SKM-1 treated with dmso at 0.1 percent for 144 hours (cell line): ENCODE results near the gene SLC41A2.
"Not testable (repeated sequence)": the region's sequence is repeated elsewhere in the genome, so short reads cannot be mapped to it uniquely, and the experiment has no call there.

Source experiments
- DNase-seq: peaks from one replicate; lab custom pipeline; 2025; ENCODE audit not compliant: unreplicated experiment; lab: John Stamatoyannopoulos, UW

Gene SLC41A2

DNA sequence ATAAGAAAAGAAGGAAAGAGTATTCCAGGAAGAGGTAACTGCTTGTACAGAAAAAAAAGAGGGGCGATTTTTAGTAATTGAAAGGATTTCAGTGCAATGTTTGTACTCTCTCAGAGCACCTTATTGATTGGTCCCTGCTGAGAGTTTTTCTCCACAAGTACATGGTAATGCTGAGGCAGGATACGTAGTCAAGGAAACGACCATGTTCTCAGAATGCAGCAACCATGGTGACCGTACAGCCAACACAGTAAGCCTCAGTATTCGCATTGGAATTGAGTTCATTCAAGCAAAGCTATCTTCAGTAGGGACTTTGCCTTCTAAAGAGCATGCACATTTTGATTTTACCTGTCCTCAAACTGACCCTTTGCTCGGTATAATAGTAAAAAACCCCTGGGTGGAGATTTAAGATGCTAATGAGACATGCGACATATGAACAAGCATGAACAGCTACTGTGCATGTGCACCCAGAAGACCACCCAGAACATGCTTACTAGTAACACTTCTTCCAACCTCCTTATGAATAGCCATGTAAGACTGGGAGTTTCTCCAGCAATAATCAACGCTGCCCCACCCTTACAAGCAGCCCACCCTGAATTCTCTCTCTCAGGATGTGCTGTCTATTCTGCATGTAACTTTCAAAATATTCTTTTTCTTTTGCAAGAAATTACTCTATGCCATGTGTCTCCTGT lies 6.2 kb upstream of the SLC41A2 start:
- no peak for DNase-seq

DNA sequence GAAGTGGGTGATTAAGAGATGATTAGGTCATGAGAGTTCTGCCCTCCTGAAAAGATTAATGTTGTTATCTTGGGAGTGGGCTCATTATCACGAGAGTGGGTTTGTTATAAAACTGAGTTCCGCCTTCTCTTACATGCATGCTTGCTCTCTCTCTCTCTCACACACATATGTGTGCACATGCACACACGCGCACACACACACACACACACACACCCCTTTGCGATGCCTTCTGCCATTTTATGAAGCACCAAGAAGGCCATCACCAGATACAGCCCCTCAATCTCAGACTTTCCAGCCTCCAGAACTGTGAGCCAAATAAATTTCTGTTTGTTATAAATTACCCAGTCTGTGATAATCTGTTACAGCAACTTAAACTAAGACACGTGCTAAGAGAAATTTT lies 5.7 kb upstream of the SLC41A2 start:
- DNase-seq: no peak

DNA sequence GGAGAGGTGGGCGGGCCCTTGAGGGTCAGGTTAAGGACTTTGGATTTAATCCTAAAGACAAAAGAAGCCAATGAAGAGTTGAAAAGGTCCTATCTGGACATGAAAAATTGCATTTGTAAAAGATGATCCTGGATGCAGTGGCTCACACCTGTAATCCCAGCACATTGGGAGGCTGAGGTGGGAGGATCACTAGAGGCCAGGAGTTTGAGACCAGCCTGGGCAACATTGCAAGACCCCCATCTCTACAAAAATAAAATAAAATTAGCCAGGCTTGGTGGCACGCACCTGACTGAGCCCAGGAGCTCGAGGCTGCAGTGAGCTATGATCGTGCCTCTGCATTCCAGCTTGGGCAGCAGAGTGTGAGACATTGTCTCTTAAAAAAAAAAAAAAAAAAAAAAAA lies 2.4 kb upstream of the SLC41A2 start:
- no peak for DNase-seq

DNA sequence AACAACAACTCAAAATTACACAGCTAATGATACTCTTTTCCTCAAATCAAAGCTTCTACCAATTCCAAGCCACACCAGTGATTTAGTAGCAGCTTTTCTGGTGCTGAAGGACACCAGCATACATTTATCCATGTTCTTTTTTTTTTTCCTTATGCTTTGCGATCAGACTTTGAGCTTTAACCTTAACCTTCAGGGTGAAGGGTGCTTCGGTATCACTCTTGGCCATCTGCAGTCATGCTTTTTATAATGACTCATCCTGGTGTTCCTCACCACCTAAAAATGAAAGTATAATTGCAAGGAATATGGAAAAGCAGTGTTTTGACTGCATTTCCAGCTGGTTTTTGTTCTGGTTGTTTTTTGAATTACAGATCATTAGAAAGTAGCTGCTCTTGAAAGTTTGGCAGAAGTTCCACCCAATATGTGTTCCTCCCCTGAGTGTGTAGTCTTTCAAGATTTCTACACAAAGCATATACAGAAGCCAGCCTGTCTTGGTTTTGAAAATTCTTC lies 1.3 kb upstream of the SLC41A2 start:
- no peak for DNase-seq

DNA sequence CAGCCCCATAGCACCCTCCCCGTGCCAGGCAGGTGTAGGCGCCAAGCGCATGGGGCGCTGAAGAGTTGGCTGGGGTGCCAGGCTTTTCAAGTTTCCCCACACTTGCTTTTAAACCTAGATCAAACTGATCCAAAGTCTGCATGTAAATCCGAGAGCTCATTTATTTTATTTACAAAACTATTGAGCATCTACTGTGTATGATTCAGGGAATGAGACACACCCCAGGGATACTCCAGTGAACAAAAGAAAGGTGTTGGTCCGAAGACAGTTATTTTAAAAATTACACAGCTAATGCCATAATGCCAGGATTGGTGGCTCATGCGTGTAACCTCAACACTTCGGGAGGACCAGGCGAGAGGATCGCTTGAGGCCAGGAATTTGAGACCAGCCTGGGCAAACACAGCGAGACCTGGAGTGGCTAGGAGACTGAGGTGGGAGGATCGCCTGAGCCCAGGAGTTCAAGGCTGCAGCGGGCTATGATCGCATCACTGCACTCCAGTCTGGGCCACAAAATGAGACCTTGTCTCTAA lies 780 bp upstream of the SLC41A2 start:
- DNase-seq: no peak

DNA sequence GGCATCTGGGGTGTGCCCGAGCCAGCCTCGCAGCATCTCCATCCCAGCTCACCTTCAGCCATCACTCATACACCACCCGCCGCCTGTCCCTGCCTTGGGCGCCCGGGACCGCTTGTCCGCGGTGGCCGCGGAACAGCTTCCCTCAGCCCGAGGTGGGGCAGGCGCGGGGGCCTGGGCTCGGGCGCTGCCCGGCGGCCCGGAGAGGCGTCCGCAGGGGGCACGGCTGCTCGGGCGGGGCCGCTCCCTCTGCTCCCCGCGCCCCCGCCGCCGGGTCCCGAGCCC lies 430 bp downstream of the SLC41A2 start:
- DNase-seq: no peak

DNA sequence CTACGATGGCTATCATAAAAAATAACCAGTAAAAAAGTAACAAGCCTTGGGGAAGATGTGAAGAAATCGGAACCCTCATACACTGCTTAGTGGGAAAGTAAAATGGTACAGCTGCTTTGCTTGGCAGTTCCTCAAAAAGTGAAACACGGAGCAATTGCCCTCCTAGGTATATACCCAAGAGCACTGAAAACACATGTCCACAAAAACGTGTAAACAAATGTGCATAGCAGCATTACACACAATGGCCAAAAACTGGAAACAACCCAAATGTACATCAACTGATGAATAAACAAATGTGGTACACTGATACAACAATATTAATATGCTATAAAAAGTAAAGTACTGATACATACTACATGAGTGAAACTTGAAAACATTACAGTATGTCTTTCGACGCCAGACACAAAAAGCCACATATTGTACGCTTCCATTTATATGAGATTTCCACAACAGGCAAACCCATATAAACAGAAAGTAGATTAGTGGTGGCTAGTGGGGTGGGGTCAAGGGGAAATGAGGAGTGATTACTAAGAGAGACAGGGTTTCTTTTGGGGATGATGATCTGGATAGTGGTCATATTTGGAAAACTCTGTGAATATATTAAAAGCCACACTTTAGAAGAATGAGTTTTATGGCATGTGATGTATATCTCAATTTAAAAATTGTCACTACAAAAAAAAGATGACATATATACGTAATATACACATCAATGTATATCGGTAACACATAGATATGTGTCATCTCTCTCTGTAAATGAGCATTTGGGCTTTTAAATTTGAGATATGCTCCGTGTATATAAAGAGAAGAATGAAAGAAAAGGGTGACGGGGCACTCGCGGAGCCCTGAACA lies 996 bp downstream of the SLC41A2 start:
- DNase-seq: no peak

DNA sequence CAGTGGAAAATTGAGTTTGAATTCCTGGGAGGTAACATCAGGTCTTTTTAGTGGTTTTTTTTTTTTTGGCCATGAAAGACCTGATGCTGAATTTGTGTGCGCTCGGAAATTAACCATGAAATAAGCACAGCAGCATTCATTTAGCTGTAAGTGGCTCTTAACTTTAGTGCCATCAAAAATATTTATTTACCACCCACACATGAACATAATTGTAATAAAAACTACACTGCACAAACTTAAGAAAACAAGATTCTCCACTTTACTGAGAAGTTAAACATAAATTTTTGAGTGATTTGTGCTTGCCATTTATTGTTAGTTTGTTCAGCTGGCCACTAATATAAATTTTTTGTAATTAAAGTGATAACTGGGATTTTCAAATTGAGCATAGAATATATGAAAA lies 2.4 kb downstream of the SLC41A2 start:
- no peak for DNase-seq

DNA sequence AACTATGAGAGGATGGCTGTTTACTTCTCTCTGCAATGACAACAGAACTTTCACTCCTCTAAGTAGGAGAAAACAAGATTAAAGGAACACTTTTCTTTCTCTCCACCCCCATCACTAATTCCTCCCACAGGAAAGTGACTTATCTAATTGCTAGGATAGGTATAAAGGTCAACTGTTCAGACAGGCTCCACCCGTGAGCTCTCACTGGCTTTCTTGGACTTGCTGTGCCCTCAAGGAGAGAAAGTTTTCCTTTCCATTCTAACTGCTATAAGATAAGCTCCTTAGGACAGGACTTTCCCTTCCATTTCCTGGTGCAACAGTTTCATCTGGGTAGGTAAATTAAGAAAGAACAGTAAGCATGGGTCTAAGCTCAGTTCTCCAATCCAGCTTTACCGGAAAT lies 4.8 kb downstream of the SLC41A2 start:
- no peak for DNase-seq

DNA sequence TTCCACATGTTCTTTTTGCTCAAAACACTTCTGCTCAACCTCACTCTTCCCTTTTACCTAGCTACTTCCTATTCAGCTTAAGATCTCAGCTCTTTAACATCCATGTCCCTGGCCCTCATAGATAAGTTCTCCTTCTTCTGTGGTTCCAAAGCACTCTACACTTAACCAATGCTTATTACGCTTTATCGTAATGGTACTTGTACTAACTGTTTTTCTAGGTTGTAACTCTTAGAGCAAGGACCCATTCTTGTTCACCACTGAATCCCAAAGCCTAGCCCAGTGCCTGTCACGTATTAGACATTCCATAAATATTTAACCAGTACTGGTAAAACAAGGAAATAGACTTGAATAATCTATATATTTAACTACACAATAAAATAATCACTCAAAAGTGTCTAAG lies 5.3 kb downstream of the SLC41A2 start:
- DNase-seq: no peak

DNA sequence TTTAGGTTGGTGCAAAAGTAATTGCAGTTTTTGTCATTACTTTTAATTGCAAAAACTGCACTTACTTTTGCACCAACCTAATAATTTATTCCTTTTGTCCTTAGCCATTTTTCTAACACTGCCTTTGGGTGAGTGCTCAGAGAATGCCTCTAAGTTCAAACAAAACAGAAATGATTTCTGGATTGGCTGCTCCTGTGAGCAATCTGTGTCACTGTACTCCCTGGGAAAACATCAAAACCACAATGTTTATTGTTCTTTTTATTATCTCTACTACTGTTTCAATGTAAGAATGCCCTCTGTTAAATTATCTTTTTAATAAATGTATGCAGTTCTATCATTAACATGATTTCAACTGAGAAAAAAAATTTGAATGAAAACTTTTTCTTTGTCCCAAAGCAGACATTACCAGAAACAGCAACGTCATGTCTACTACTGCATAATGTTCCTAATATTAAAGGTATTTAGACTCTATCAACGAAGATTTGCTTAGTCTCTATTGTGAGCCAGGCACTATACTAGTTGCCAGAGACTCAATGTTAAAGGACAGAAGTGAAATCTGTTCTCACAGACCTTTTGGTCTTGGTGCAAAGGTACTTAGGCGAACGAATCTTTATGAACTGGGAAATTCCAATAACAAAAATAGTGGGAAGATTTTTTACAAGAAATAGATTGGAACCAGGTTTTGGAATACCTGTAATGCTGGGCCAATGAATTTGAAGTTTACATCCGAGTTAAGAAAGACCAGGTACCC lies 6.2 kb downstream of the SLC41A2 start:
- DNase-seq: no peak

DNA sequence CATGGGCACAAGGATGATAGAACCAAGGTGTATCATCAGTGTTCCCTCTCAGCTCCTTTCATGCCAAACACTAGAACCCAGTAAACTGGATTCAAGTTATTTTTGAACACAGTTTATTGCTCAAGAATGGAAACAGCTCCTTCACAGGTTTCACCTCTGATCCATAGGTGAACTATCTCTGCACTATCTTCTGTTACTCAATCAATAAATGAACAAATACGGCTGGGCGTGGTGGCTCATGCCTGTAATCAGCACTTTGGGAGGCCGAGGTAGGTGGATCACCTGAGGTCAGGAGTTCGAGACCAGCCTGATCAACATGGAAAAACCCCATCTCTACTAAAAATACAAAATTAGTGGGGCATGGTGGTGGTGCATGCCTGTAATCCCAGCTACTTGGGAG lies 9.4 kb downstream of the SLC41A2 start:
- not testable (repeated sequence) for DNase-seq

DNA sequence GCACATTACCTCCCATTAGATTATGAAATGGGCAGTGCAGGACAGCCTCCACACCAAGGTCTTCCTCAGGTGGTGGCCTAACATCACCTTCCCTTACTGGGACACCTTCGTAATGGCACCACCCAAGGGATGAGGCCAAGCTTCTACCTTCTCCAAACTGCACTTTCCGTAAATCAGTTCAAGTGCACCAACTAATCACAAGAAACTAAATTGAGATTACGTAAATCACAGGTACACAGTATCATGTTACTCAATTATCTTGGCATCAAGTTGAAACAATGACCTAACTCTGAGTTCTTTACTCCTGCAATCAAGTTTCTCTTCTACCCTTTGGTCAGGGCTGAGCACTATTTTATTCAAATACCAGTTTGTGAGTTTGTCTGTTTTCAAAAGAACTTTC lies 13.8 kb downstream of the SLC41A2 start:
- no peak for DNase-seq

DNA sequence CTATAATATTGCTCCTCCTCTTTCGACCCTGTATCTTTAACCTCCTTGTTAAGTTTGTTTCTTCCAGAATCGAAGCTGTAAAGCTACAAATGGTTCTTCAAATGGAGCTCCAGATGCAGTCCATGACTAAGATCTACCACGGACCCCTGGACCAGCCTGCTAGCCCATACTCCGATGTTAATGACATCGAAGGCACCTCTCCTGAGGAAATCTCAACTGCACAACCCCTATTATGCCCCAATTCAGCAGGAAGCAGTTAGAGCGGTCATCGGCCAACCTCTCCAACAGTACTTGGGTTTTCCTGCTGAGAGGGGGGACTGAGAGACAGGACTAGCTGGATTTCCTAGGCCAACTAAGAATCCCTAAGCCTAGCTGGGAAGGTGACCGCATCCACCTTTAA lies 14.7 kb downstream of the SLC41A2 start:
- DNase-seq: not testable (repeated sequence)

DNA sequence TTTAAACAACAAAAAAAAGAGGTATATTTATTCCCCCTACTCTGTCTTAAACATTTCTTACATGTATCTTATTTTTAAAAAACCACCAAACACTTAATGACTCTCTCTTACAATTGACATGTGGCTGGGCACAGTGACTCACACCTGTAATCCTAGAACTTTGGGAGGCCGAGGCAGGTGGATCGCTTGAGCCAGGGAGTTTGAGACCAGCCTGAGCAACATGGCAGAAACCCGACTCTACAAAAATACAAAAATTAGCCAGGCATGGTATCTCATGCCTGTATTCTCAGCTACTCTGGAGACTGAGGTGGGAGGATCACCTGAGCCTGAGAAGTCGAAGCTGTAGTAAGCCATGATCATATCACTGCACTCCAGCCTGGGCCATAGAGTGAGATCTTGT lies 16.0 kb downstream of the SLC41A2 start:
- DNase-seq: no peak

DNA sequence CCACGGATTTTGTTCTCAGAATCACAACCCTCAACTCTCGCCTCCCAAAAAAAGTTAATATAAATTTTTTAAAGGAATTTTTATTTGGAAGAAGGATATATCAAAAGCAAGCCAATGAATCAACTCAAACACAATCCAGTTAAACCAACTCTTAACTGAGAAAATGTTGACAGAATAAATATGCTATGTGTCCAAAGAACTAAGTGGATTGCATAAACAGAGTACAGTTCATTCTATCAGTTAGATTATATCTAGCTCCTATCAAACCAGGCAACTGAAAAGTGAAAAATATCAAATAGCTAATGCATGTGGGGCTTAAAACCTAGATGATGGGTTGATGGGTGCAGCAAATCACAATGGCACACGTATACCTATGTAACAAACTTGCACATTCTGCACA lies 16.6 kb downstream of the SLC41A2 start:
- DNase-seq: no peak

DNA sequence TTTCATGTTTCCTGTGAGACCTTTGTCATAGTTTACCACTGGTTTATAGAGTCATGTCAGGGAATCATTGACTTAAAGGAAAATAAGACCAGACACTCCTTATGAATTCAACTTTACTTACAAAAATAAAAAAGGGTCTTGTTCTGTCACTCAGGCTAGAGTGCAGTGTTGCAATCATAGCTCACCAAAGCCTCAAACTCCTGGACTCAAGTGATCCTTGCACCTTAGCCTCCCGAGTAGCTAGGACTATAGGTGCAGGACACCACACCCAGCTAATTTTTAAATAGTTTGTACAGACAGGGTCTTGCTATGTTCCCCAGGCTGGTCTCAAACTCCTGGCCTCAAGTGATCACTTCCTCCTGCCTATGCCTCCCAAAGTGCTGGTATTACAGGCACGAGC lies 19.0 kb downstream of the SLC41A2 start:
- DNase-seq: no peak

DNA sequence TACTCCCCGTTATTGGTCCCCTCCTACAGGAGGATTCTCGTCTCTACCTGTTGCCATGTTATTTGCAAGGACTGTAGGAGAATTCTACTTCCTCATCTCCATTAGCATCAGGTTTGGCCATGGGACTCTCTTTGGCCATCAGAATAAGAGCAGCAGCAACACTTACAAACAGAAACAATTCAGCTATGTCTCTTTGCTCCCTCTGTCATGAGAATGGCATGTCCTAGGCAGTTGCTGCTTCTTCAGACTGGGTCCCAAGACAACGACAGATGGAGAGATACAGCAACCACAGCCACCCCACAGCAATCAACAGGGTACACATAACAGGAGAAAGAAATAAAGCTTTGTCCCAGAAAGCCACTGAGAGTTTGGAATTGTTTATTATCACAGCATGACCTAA lies 19.7 kb downstream of the SLC41A2 start:
- DNase-seq: no peak

DNA sequence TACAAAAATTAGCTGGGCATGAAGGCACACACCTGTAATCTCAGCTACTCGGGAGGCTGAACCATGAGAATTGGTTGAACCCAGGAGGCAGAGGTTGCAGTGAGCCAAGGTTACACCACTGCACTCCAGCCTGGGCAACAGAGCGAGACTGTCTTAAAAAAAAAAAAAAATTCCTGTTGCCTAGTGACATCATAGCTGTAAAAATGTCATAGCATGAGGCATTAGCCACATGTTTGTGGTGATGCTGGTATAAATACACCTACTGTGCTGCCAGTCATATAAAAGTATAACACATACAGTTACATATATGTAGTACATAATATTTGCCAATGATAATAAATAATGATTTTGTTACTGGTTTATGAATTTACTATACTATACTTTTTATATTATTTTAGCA lies 22.2 kb downstream of the SLC41A2 start:
- no peak for DNase-seq

DNA sequence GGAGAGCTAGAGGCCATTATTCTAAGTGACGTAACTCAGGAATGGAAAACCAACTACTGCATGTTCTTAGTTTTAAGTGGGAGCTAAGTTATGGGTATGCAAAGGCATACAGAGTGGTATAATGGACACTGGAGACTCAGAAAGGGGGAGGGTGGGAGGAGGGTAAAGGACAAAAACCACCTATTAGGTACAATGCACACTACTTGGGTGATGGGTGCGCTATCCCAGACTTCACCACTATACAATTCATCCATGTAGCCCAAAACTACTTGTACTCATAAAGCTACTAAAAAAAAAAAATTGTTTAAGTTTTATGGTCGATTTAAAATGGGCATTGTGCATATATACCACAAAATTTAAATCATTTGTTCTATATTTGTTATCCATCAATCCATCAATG lies 24.3 kb downstream of the SLC41A2 start:
- no peak for DNase-seq

DNA sequence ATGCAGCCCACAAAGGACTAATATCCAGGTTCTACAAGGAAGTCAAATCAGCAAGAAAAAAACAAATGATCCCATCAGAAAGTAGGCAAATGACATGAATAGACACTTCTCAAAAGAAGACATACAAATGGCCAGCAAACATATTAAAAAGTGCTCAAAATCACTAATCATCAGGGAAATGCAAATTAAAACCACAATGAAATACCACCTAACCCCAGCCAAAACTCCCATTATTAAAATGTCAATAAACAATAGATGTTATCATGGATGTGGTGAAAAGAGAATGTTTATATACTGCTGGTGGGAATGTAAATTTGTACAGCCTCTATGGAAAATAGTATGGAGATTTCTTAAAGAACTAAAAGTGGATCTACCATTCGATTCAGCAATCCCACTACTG lies 25.0 kb downstream of the SLC41A2 start:
- no peak for DNase-seq
